Heart right ventricle (tissue), 16 donors: ENCODE data around the gene NEU2. TPM values are rescaled to one million over a fixed set of nuclear protein-coding genes. Genes with fewer than 3 reads are reported as not detected.

ENCODE experiments used
- ATAC-seq, 8 donors: fragments of 200-7000 bp; cut with Tn5 transposase; one replicate each; pipeline ENCODE4 v1.9.1; 2020; ENCODE audit warnings: mild to moderate bottlenecking in 8 of 8, moderate library complexity in 8 of 8, moderate number of reproducible peaks in 1 of 8
- DNase-seq, 2 donors: peaks; one replicate each; pipeline ENCODE4 v3.0.0-alpha.2; 2020
- H3K27ac ChIP-seq, 10 donors: fragments of 200-600 bp; sonication (generic) in 2 of 10; one replicate each; pipeline versions ENCODE4 v1.5.0 to v1.8.0; 2020 to 2022; ENCODE audit warnings: mild to moderate bottlenecking in 3 of 10
- H3K27me3 ChIP-seq, 7 donors: fragments of 200-600 bp; one replicate each; pipeline ENCODE4 v1.8.0; 2021 to 2022; ENCODE audit warnings: mild to moderate bottlenecking in 2 of 7
- H3K36me3 ChIP-seq, 9 donors: fragments of 200-600 bp; sonication (generic) in 1 of 9; one replicate each; pipeline versions ENCODE4 v1.5.0 to v1.8.0; 2020 to 2022; ENCODE audit warnings: mild to moderate bottlenecking in 2 of 9
- H3K4me1 ChIP-seq, 9 donors: fragments of 200-600 bp; sonication (generic) in 1 of 9; one replicate each; pipeline versions ENCODE4 v1.5.0 to v1.8.0; 2020 to 2022; ENCODE audit warnings: mild to moderate bottlenecking in 4 of 9
- H3K4me3 ChIP-seq, 10 donors: fragments of 200-600 bp; sonication (generic) in 2 of 10; one replicate each; pipeline versions ENCODE4 v1.5.0 to v1.8.0; 2020 to 2022; ENCODE audit warnings: mild to moderate bottlenecking in 7 of 10, moderate library complexity in 2 of 10
- H3K9me3 ChIP-seq, 11 donors: fragments of 200-600 bp in 10 of 11; sonication (generic) in 2 of 11; one replicate each; pipeline versions ENCODE4 v1.5.0 to v1.8.0; 2013 to 2022; ENCODE audit warnings: mild to moderate bottlenecking in 2 of 11, control low read depth in 1 of 11, moderate library complexity in 1 of 11
- CTCF ChIP-seq, 9 donors: fragments of 200-600 bp; sonication (generic) in 2 of 9; IDR thresholded peaks; one replicate each; pipeline versions ENCODE4 v1.5.0 to v1.8.0; 2021 to 2022; ENCODE audit warnings: antibody characterized with exemption in 9 of 9, mild to moderate bottlenecking in 5 of 9, moderate library complexity in 1 of 9
- WGBS, 2 donors: extraction: QIAGEN DNeasy Blood & Tissue Kit; methylation state at CpG; one replicate each; pipeline ENCODE4 v1.1.7; 2013; ENCODE audit warnings: inconsistent platforms in 1 of 2; 5-methylcytosine and 5-hydroxymethylcytosine counted together
- intact Hi-C, 10 donors: fragments of 100-400 bp; cut with DNase I; formaldehyde crosslinking; loops; one replicate each; pipeline versions ENCODE4 v1.11.1 to v1.14.2; 2022
- polyA plus RNA-seq, 2 donors: library from polyadenylated mRNA; stranded (reverse); fragments of 200-250 nt; gene quantifications; one replicate each; pipeline ENCODE4 v1.2.3, GENCODE V29; 2013
- total RNA-seq, 10 donors: library from RNA; stranded (reverse); fragmentation: NEBNext Ultra II Directional in 3 of 10; extraction: Animal tissue kit (Norgen Biotek cat#: 25700) in 3 of 10; gene quantifications; one replicate each; pipeline versions ENCODE4 v1.2.1 to v1.2.4, GENCODE V29; 2021 to 2023
- donor health status: Arrhythmogenic right ventricular cardiomyopathy.
- donor health status: ischemic (EF 13 %, LVEDD 7.1; RV severe dilation, severe dysfunction).
- donor health status: healthy with polysubstance abuse.
- donor health status: DM: no; HTN: yes; CAD: no.
- donor health status: DM: no; HTN: no; CAD: no.
- donor health status: ischemic (EF 25% LVEDD 6.9; RV normal size, moderate dysfunction).
- donor health status: ischemic (EF 25% LVEDD 5.7; RV mildly dilated, moderate dysfunction).
- donor health status: healthy.
- donor health status: DM: yes; HTN: yes; CAD: no.
- donor health status: Ischemic cardiomyopathy.
- donor health status: ischemic (EF 35%, LVEDD 5.7; RV mildly dilated, moderate dysfunction).
- donor health status: nonischemic (EF 11% LVEDD 7.7; RV severe dilation, severe dysfunction).
- donor health status: DM: yes; HTN: yes; CAD: no.
- donor health status: PGD.
- donor health status: ischemic (EF 29% LVEDD 5.4; RV normal size, mild dysfunction).
- donor health status: nonischemic (EF 23%, LVEDD 6.1; RV moderate dilation, normal function).

NEU2 gene
- total and polyA plus RNA-seq, 12 donors: not detected

- DNase-seq (no peak), ATAC-seq (no peak)
- 93 to 94% methylated on average over 6 of the region's 6 CpGs for WGBS, 2 donors
Measured at GRCh38 chr2:233011268-233011650, 21.2 kb upstream of the NEU2 start.

GRCh38 chr2:233011702-233012131 is 20.8 kb upstream of the NEU2 start:
- no peaks in the 10 kb centered on the region for H3K9me3 ChIP-seq
- WGBS, 2 donors: 76 to 78% methylated on average over 1 of the region's 1 CpG
- H3K36me3 ChIP-seq: no peaks in the 10 kb centered on the region
- H3K4me3 ChIP-seq: no peak overlapping the region
- intact Hi-C loops: loop anchor here in 1 of 10 donors (5.0 kb wide), 1 partner anchor 126 kb away; no protein-coding TSS in a partner anchor
- H3K27me3 ChIP-seq: peaks cover 0 to 7% (median 0%) of the 10 kb centered on the region in 7 donors
- TF ChIP-seq CTCF (IDR thresholded peaks at IDR 0.05): no peak
- no peak overlapping the region for H3K27ac ChIP-seq
- DNase-seq (no peak), ATAC-seq (no peak)
- no peaks in the 10 kb centered on the region for H3K4me1 ChIP-seq

More at GRCh38 chr2:233011268-233011650, 21.2 kb upstream of the NEU2 start:
- Histone ChIP-seq H3K27ac (no peak overlapping the region), H3K27me3 (peaks cover 0 to 7% (median 0%) of the 10 kb centered on the region in 7 donors), H3K4me1 (no peaks in the 10 kb centered on the region), H3K9me3 (no peaks in the 10 kb centered on the region), H3K36me3 (no peaks in the 10 kb centered on the region), H3K4me3 (no peak overlapping the region)
- no peak for TF ChIP-seq CTCF (IDR thresholded peaks at IDR 0.05)
- intact Hi-C loops: loop anchor here in 1 of 10 donors (5.0 kb wide), 1 partner anchor 126 kb away; no protein-coding TSS in a partner anchor

GRCh38 chr2:233012301-233012971 is 20.0 kb upstream of the NEU2 start:
- no peak for ATAC-seq
- H3K9me3 ChIP-seq: peaks cover 0 to 6% (median 0%) of the 10 kb centered on the region in 11 donors
- DNase-seq: no peak
- no peak for TF ChIP-seq CTCF (IDR thresholded peaks at IDR 0.05)
- H3K4me1 ChIP-seq: no peaks in the 10 kb centered on the region
- WGBS, 2 donors: 59 to 71% methylated on average over 12 of the region's 12 CpGs
- peaks cover 0 to 7% (median 0%) of the 10 kb centered on the region in 7 donors for H3K27me3 ChIP-seq
- intact Hi-C loops: loop anchor here in 1 of 10 donors (5.0 kb wide), 1 partner anchor 125 kb away; no protein-coding TSS in a partner anchor
- no peak overlapping the region for H3K4me3 ChIP-seq
- H3K36me3 ChIP-seq: no peaks in the 10 kb centered on the region
- no peak overlapping the region for H3K27ac ChIP-seq

- TF ChIP-seq CTCF (IDR thresholded peaks at IDR 0.05): no peak
- Histone ChIP-seq H3K36me3 (no peaks in the 10 kb centered on the region), H3K9me3 (peaks cover 0 to 12% (median 2%) of the 10 kb centered on the region in 11 donors), H3K4me1 (no peaks in the 10 kb centered on the region), H3K27ac (no peak within 1 kb of the TSS), H3K27me3 (peaks cover 0 to 7% (median 0%) of the 10 kb centered on the region in 7 donors), H3K4me3 (no peak within 1 kb of the TSS)
- DNase-seq (no peak), ATAC-seq (peak in 1 of 8 donors; percentile 25)
- WGBS, 2 donors: 89 to 93% methylated on average over 12 of the region's 12 CpGs
- intact Hi-C loops: loop anchor here in 1 of 10 donors (5.0 kb wide), 1 partner anchor 124 kb away; no protein-coding TSS in a partner anchor
Measured at GRCh38 chr2:233013027-233013461, 19.4 kb upstream of the NEU2 start, which contains the start of gene NGEF. Gene NGEF, minus strand, starts transcription at chr2:233013256. Its CDS starts 38,366 bp downstream, at chr2:232974890.
